ENCODE data around the gene STAT5A. TPM values are rescaled to one million over a fixed set of nuclear protein-coding genes. Genes with fewer than 3 reads are reported as not detected.
A peak's percentile ranks its signal among the peaks of the same experiment; 100 is the strongest.

STAT5A gene
- total RNA-seq, 2 experiments from 2014 or later = 141 to 150 TPM

- Histone ChIP-seq H3K4me1 (ENCODE audit: insufficient read depth, low read length) (peaks cover 66% of the 10 kb centered on the region), H3K27ac (ENCODE audit: low read depth in 1 of 2, low read length in 2 of 2) (peak overlapping the region; percentile 41 to 64), H3K4me3 (ENCODE audit: low read length) (peak overlapping the region; percentile 40), H3K9me3 (ENCODE audit: control insufficient read depth in 1 of 2, insufficient read depth in 1 of 2, low read length in 2 of 2) (peaks cover 0 to 3% of the 10 kb centered on the region in 2 experiments), H3K36me3 (ENCODE audit: insufficient read depth, low read length) (peaks cover 63% of the 10 kb centered on the region), H3K27me3 (ENCODE audit: control insufficient read depth in 1 of 2, insufficient read depth in 2 of 2, low read length in 2 of 2) (no peaks in the 10 kb centered on the region)
- peak; percentile 59 for TF ChIP-seq CTCF (IDR thresholded peaks at IDR 0.05)
- H3K4me3 Mint-ChIP-seq = peak overlapping the region; percentile 80
- ChIA-PET POLR2A (interaction anchor here (0.6 to 9.3 kb wide), 20 partner anchors 8 to 262 kb away, joined by 3 to 75 read pairs (median 4); partner anchors contain the start of genes CAVIN1, STAT3 and STAT5A), CTCF (interaction anchor here (0.6 to 15.7 kb wide), 21 partner anchors 11 to 215 kb away, joined by 3 to 187 read pairs (median 4); partner anchors contain the start of genes CAVIN1, GHDC, KCNH4 and STAT3)
- H3K4me1 Mint-ChIP-seq (ENCODE audit: low read depth) = peaks cover 82% of the 10 kb centered on the region
- H3K9me3 Mint-ChIP-seq = no peaks in the 10 kb centered on the region
- peak; percentile 62 to 91 (median 73) for DNase-seq
- intact Hi-C loops (cut with DNase I, micrococcal nuclease) = no loop called here
- peaks cover 76% of the 10 kb centered on the region for H3K36me3 Mint-ChIP-seq (ENCODE audit: low read depth)
- H3K27ac Mint-ChIP-seq = peak overlapping the region; percentile 82
- H3K27me3 Mint-ChIP-seq = no peaks in the 10 kb centered on the region
- peak; percentile 61 for ATAC-seq (ENCODE audit: poor library complexity)
Observed at GRCh38 chr17:42312285-42313130, 24.2 kb downstream of the STAT5A start.

- DNase-seq = no peak
- Histone ChIP-seq H3K27ac (ENCODE audit: low read depth in 1 of 2, low read length in 2 of 2) (peak overlapping the region; percentile 52 to 64), H3K36me3 (ENCODE audit: insufficient read depth, low read length) (peaks cover 63% of the 10 kb centered on the region), H3K9me3 (ENCODE audit: control insufficient read depth in 1 of 2, insufficient read depth in 1 of 2, low read length in 2 of 2) (peaks cover 0 to 3% of the 10 kb centered on the region in 2 experiments), H3K4me1 (ENCODE audit: insufficient read depth, low read length) (peaks cover 66% of the 10 kb centered on the region), H3K27me3 (ENCODE audit: control insufficient read depth in 1 of 2, insufficient read depth in 2 of 2, low read length in 2 of 2) (no peaks in the 10 kb centered on the region), H3K4me3 (ENCODE audit: low read length) (no peak overlapping the region)
- ATAC-seq (ENCODE audit: poor library complexity) = no peak
- ChIA-PET CTCF (interaction anchor here (1.7 to 15.7 kb wide), 4 partner anchors 10 to 92 kb away, joined by 3 to 187 read pairs (median 44); no protein-coding TSS in a partner anchor), POLR2A (interaction anchor here (0.8 to 9.3 kb wide), 12 partner anchors 9 to 109 kb away, joined by 3 to 75 read pairs (median 6); partner anchors contain the start of genes CAVIN1, STAT3, STAT5A and STAT5B)
- H3K27me3 Mint-ChIP-seq = no peaks in the 10 kb centered on the region
- peaks cover 82% of the 10 kb centered on the region for H3K4me1 Mint-ChIP-seq (ENCODE audit: low read depth)
- H3K27ac Mint-ChIP-seq = peak overlapping the region; percentile 82
- no peak for TF ChIP-seq CTCF (IDR thresholded peaks at IDR 0.05)
- no peaks in the 10 kb centered on the region for H3K9me3 Mint-ChIP-seq
- peak overlapping the region; percentile 77 for H3K4me3 Mint-ChIP-seq
- H3K36me3 Mint-ChIP-seq (ENCODE audit: low read depth) = peaks cover 74% of the 10 kb centered on the region
- intact Hi-C loops (cut with DNase I, micrococcal nuclease) = no loop called here
Observed at GRCh38 chr17:42313389-42313772, 25.1 kb downstream of the STAT5A start.

DNA sequence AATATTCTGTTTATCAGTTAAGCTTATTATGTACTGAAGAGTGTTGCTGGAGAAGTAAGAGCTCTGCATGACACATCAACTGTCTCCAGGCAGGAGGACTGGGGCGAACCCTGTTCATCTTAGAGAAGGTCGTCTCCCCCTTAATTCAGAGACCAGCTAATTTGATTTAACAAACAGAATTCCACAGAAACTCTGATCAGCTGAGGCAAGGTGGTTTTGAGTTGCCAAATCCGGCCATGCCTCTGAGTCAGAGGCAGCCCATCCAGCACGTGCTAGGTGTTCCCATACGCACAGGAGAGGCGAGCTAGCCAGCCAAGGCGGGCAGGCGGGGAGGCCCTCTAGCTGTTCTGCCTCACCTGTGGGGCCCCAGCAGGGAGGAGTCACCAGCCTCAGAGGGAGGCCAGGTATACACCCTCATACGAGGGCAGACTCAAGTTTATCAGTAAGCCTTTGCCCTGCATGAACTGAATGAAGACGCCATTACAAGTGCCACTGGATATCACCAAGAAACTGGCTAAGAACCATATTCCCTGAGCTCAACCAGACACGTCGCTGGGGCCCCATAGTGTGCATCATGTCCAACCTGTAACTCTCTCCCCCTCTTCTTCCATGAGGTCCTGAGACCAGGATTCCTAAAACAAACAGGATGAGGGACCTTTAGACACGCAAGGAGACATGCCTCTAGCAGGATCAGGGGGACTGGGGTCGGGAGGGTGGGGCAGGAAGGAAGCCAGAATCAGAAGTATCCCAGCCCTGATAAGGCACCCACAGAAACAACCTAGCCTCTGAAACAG, 25.7 kb downstream of the STAT5A start:
- ChIA-PET POLR2A (interaction anchor here (0.8 to 9.3 kb wide), 10 partner anchors 8 to 222 kb away, joined by 3 to 75 read pairs (median 6); partner anchors contain the start of genes NAGLU, STAT3, STAT5A and STAT5B), CTCF (interaction anchor here (1.7 to 15.7 kb wide), 4 partner anchors 10 to 92 kb away, joined by 3 to 187 read pairs (median 44); no protein-coding TSS in a partner anchor)
- Mint-ChIP-seq H3K4me1 (ENCODE audit: low read depth) (peaks cover 85% of the 10 kb centered on the region), H3K27me3 (no peaks in the 10 kb centered on the region), H3K4me3 (peak overlapping the region; percentile 77), H3K27ac (peak overlapping the region; percentile 82), H3K9me3 (no peaks in the 10 kb centered on the region), H3K36me3 (ENCODE audit: low read depth) (peaks cover 72% of the 10 kb centered on the region)
- Histone ChIP-seq H3K4me3 (ENCODE audit: low read length) (no peak overlapping the region), H3K9me3 (ENCODE audit: control insufficient read depth in 1 of 2, insufficient read depth in 1 of 2, low read length in 2 of 2) (peaks cover 0 to 3% of the 10 kb centered on the region in 2 experiments), H3K27me3 (ENCODE audit: control insufficient read depth in 1 of 2, insufficient read depth in 2 of 2, low read length in 2 of 2) (no peaks in the 10 kb centered on the region), H3K36me3 (ENCODE audit: insufficient read depth, low read length) (peaks cover 63% of the 10 kb centered on the region), H3K27ac (ENCODE audit: low read depth in 1 of 2, low read length in 2 of 2) (peak overlapping the region; percentile 52 to 64), H3K4me1 (ENCODE audit: insufficient read depth, low read length) (peaks cover 66% of the 10 kb centered on the region)
- intact Hi-C loops (cut with DNase I, micrococcal nuclease) = loop anchor here in 1 of 2 experiments (1.0 to 2.0 kb wide), 2 partner anchors 23 to 92 kb away; no protein-coding TSS in a partner anchor
- no peak for TF ChIP-seq CTCF (IDR thresholded peaks at IDR 0.05)
- ATAC-seq (ENCODE audit: poor library complexity) (peak; percentile 25), DNase-seq (peak in 9 of 14 experiments; percentile 26 to 61 (median 43))

Data from CD4-positive, alpha-beta T cell (primary cell).